OCI-LY1 (cell line): ENCODE measurements around the gene FLYWCH1.

Source experiments
- CTCF ChIP-seq: fragments of 200-600 bp; sonication (generic), shearing (Covaris generic); IDR thresholded peaks from 2 replicates; pipeline ENCODE4 v1.5.1; 2017; ENCODE audit warnings: mild to moderate bottlenecking, antibody characterized with exemption, low read length, moderate library complexity, mixed read lengths
- EZH2 ChIP-seq: fragments of 200-600 bp; sonication (generic), shearing (Covaris generic); IDR thresholded peaks from 2 replicates; pipeline ENCODE4 v1.8.0; 2017; ENCODE audit warnings: borderline replicate concordance, mixed run types, mild to moderate bottlenecking, antibody characterized with exemption, low read length, moderate library complexity, mixed read lengths

GRCh38 chr16:2902337-2903130 lies 9.2 kb upstream of the FLYWCH1 start:
- TF ChIP-seq EZH2 (no peak), CTCF (no peak)
